Stimulated activated CD4-positive, alpha-beta T cell treated with anti-CD3 and anti-CD28 coated beads, TNF-alpha, amount 100 ng/mL, for 1 hour (primary cell): ENCODE results near the gene LCK.
A peak's percentile ranks its signal among the peaks of the same experiment; 100 is the strongest.

ENCODE experiments used
- DNase-seq, 3 donors: peaks; one replicate each; pipeline ENCODE4 v3.0.0-alpha.2; 2020; ENCODE audit warnings: low read depth in 3 of 3, low spot score in 1 of 3

LCK gene

DNA sequence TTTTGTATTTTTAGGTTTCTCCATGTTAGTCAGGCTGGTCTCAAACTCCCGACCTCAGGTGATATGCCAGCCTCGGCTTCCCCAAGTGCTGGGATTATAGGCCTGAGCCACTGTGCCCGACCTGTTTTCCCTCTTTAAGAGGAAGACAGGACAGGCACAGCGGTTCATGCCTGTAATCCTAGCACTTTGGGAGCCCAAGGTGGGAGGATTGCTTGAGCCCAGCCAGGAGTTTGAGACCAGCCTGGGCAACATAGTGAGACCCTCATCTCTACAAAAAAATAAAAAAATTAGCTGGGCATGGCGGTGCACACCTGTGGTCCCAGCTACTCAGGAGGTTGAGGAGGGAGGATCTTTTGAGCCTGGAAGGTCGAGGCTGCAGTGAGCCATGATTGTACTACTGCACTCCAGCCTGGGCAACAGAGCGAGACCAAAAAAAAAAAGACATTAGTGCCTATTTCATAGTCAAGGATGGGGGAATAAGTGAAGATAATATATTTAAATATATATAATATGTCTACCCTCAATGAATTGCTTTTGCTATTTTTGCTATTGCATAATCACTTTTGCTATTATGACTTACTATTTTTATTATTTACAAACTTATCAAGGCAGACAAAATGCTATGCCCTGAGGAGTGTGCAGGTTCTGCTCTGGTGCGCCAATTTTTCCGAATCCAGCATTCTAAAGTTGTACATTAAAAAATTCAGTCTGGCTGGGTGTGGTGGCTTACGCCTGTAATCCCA is 67.2 kb downstream of the LCK start:
- no peak for DNase-seq

DNA sequence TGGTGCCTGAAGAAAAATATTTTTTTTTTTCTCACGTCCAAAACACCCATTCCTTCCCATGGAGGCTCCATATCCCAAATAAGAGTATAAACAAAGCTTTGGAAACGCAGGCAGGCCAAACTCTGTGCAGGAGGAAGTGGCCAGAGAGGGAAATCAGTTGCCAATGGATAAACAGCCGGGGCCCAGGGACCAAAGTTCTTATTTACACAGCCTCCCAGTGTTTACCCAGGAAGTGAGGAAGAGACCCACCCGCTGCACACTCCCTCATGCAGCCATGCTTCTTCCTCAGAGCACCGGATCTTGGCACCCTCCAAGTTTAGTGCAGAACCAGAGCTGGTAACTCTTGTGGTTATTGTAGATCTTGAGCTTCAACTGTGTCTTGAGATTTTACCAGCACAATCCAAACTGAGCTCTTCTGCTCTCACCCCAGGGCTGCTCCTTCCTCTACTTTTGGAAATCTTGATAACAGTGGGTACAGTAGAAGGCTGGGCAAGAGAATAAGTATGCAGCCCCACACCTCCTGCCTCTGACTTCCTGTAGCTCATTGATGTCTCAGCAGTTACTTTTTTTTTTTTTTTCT is 70.7 kb downstream of the LCK start:
- no peak for DNase-seq

DNA sequence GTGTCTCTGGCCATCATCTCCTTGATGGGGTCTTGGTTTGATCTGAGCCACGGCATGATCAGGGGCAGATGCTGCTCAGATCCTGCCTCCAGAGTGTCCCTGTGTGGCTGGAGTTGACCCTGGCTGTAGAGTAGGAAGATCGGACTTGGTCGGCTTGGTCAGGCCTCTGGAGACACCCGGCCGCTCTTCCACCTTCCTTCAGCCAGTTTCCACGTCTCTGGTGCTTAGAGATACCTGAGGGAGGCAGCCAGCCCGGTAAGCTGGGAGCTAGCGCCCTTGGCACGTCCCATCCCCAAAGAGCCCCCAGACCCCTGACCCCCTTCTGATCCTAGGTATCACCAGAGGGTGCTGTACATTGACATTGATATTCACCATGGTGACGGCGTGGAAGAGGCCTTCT is 76.1 kb downstream of the LCK start:
- DNase-seq = no peak

DNA sequence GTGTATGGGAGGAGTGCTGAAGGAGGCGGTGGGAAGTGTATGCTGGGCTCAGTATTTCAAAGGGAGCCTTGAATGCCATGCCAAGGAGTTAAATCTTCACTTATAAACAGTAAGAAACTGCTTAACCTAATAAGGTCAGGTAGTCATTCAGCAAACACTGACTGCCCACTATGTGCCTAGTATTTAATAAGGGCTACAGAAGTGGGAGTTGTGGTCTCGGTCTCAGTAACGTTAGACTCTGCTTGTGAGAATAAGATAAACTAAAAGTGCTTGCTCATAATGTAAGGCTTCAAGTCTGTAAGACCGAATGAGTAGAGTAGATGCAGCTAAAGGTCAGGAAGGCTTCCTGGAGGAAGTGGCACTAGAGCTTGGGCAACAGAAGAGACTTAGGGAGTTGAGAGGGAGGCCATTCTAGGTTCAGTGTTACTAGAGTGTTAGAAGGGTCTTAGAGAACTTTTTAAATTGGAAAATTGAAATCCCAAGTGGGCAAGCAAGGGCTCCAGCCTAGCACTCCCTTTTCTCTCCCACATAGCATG is 78.9 kb downstream of the LCK start:
- DNase-seq = no peak

DNA sequence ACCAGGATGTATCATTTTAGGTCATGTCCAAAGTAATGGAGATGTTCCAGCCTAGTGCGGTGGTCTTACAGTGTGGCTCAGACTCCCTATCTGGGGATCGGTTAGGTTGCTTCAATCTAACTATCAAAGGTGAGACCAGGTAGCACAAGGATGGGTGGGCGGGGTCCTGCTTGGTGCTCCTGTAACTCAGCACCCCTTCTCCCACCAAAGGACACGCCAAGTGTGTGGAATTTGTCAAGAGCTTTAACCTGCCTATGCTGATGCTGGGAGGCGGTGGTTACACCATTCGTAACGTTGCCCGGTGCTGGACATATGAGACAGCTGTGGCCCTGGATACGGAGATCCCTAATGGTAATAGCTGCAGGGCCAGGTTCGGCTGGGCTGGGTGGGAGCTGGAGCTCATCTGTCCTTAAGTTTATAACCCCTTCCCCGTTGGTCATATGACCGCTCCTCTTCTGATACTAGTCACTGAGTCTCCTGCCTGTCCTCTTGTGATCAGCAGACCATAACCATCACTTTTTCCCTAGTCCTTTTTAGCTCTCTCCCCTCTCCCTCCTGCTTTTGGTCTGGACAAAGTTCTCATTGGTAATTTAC is 79.6 kb downstream of the LCK start:
- no peak for DNase-seq

GRCh38 chr1:32331549-32331948 is 80.5 kb downstream of the LCK start:
- DNase-seq = no peak

- DNase-seq = no peak
Observed at GRCh38 chr1:32332290-32333079, 81.4 kb downstream of the LCK start.

DNA sequence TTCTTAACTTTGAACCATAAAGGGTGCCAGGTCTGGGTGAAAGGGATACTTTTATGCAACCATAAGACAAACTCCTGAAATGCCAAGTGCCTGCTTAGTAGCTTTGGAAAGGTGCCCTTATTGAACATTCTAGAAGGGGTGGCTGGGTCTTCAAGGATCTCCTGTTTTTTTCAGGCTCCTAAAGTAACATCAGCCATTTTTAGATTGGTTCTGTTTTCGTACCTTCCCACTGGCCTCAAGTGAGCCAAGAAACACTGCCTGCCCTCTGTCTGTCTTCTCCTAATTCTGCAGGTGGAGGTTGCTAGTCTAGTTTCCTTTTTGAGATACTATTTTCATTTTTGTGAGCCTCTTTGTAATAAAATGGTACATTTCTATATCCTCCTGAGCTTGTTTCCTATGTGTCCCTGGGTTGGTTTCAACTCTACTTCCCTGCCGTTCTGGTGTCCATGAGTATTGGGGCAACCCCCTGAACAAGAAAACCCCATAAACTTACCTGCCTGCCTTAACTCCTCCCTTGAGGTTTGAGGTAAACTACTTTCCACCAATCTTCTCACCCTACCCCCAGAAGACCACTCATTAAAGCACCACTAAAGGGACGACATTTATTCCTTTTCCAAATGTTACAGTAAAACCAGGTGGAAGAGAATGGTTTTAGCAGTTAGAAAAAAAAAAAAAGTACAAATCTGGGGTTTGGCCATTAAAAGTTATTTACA is 82.3 kb downstream of the LCK start:
- no peak for DNase-seq

GRCh38 chr1:32334274-32334861 is 83.3 kb downstream of the LCK start:
- no peak for DNase-seq

DNA sequence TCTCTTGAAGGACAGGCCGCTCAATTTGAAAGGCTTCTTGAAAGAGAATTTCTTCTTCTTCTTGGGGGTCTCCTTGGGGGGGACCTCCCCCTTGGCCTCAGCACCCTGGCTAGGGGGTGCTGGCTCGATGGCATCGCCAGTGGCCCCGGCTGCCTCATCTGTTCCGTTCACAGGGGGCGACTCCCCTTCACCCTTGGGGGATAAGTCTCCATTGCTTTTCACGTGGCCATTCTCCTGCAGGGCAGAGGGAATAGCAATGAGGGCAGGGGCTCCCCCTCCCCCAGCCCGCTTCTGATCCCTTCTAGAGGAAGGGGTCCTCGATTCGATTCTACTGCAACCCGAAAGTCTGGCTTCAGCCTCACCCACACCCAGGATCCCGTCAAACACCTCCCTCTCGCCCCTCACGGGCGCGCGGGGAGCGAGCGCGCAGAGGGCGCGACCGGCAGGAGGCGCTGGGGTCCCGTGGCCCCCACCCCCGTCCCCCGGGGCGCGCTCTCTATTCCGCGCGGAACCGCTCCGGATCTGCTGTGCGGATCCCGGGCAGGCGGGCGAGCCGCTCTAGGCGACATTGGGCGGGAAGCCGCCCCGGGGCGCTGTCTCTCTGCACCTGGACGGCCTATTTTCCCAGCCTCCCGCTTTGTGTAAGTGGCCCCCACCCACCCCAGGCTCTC is 83.9 kb downstream of the LCK start:
- peak in 2 of 3 donors; percentile 55 for DNase-seq

DNA sequence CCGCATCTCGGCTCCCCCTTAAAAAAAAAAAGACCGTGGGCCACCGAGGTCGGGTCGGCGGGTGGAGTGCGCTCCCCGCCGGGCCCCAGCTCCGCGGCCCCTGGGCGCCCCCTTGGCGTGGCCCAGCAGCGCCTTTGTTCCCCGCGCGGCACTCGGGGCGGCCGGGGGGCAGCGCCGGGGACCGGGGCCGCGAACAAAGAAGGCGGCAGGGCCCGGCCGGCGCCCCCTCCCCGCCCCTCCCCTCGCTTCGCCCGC is 84.4 kb downstream of the LCK start:
- no peak for DNase-seq
